Measurements from ENCODE around the gene CHAC2.

GRCh38 chr2:53755121-53755520 is 12.5 kb upstream of the CHAC2 start:
- TF ChIP-seq CTCF (IDR thresholded peaks at IDR 0.05; ENCODE audit: insufficient read depth, low read length, poor library complexity, severe bottlenecking) (no peak), EZH2phosphoT487 (conservative IDR thresholded peaks at IDR 0.05; ENCODE audit: low read length) (no peak)
